ENCODE measurements around the gene PIKFYVE. TPM values are rescaled to one million over a fixed set of nuclear protein-coding genes. Genes with fewer than 3 reads are reported as not detected.
"Not testable (repeated sequence)": the region's sequence is repeated elsewhere in the genome, so short reads cannot be mapped to it uniquely, and the experiment has no call there.

The PIKFYVE gene
- total RNA-seq, 1 experiment from 2014 or later: 27.2 TPM

- Histone ChIP-seq H3K4ac (ENCODE audit: low read depth, low read length) (no peak overlapping the region), H2AK5ac (ENCODE audit: insufficient read length, low read length) (no peak overlapping the region), H2BK15ac (ENCODE audit: low read depth, low read length) (no peak overlapping the region), H3K27ac (ENCODE audit: insufficient read length, low read depth, low read length) (peak overlapping the region; percentile 84), H2BK12ac (ENCODE audit: insufficient read length, low read depth, low read length) (no peak overlapping the region), H4K91ac (ENCODE audit: insufficient read length, low read depth, low read length) (no peak overlapping the region), H2BK120ac (ENCODE audit: low read depth, low read length, poor library complexity, severe bottlenecking) (no peak overlapping the region), H3K56ac (ENCODE audit: insufficient read length, low read depth, low read length) (no peak overlapping the region), H3K4me1 (ENCODE audit: insufficient read depth, low read length) (no peaks in the 10 kb centered on the region), H3K9ac (ENCODE audit: extremely low read depth, insufficient read length, low read length) (peak overlapping the region; percentile 72), H3K79me1 (ENCODE audit: insufficient read depth, low read depth, low read length, poor library complexity, severe bottlenecking) (peaks cover 3% of the 10 kb centered on the region), H3K4me2 (ENCODE audit: insufficient read depth, insufficient read length, low read length) (peak overlapping the region; percentile 89), H2AFZ (ENCODE audit: low read length) (no peak overlapping the region), H4K8ac (replicated peaks; ENCODE audit: insufficient read length, low read depth, low read length) (no peak overlapping the region), H4K5ac (ENCODE audit: insufficient read length, low read depth, low read length) (no peak overlapping the region), H3T11ph (ENCODE audit: low read length) (no peak overlapping the region), H3K18ac (ENCODE audit: insufficient read length, low read depth, low read length) (no peak overlapping the region), H3K14ac (ENCODE audit: insufficient read depth, low read length) (no peak overlapping the region), H3K23ac (ENCODE audit: insufficient read length, low read depth, low read length) (no peak overlapping the region), H3K79me2 (ENCODE audit: insufficient read depth, low read length) (peaks cover 18% of the 10 kb centered on the region), H4K20me1 (ENCODE audit: control insufficient read depth, insufficient read depth, insufficient read length) (no peaks in the 10 kb centered on the region), H2BK20ac (ENCODE audit: low read depth, low read length, poor library complexity, severe bottlenecking) (no peak overlapping the region), H3K9me3 (ENCODE audit: control insufficient read depth, low read depth, low read length) (no peaks in the 10 kb centered on the region), H3K27me3 (ENCODE audit: insufficient read depth, low read length) (no peaks in the 10 kb centered on the region), H2BK5ac (ENCODE audit: insufficient read length, low read length) (no peak overlapping the region), H3K23me2 (ENCODE audit: insufficient read length, low read depth, low read length, poor library complexity, severe bottlenecking) (peaks cover 4% of the 10 kb centered on the region)
- Mint-ChIP-seq H3K9me3 (peaks cover 2 to 3% of the 10 kb centered on the region in 2 experiments; a peak in 1 of 5 replicates), H3K27ac (peak overlapping the region; percentile 96 to 98 (median 98); a peak in 6 of 7 replicates), H3K4me1 (peaks cover 31 to 33% of the 10 kb centered on the region in 2 experiments), H3K4me3 (peak overlapping the region; percentile 91 to 98), H3K36me3 (ENCODE audit: insufficient read depth in 1 of 3, low read depth in 3 of 3) (peaks cover 8 to 12% (median 10%) of the 10 kb centered on the region in 3 experiments), H3K27me3 (ENCODE audit: low read depth) (no peaks in the 10 kb centered on the region)
- no peak for DNase-seq
- WGBS (ENCODE audit: extremely low coverage, insufficient read length, low lambda C conversion rate): no CpG with 5 or more reads among the region's 3 CpGs
- TF ChIP-seq, protein P1, sequence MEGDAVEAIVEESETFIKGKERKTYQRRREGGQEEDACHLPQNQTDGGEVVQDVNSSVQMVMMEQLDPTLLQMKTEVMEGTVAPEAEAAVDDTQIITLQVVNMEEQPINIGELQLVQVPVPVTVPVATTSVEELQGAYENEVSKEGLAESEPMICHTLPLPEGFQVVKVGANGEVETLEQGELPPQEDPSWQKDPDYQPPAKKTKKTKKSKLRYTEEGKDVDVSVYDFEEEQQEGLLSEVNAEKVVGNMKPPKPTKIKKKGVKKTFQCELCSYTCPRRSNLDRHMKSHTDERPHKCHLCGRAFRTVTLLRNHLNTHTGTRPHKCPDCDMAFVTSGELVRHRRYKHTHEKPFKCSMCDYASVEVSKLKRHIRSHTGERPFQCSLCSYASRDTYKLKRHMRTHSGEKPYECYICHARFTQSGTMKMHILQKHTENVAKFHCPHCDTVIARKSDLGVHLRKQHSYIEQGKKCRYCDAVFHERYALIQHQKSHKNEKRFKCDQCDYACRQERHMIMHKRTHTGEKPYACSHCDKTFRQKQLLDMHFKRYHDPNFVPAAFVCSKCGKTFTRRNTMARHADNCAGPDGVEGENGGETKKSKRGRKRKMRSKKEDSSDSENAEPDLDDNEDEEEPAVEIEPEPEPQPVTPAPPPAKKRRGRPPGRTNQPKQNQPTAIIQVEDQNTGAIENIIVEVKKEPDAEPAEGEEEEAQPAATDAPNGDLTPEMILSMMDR (conservative IDR thresholded peaks at IDR 0.05): no peak
These were observed 881 bp downstream of the PIKFYVE start for GRCh38 chr2:208266936-208267335.

DNA sequence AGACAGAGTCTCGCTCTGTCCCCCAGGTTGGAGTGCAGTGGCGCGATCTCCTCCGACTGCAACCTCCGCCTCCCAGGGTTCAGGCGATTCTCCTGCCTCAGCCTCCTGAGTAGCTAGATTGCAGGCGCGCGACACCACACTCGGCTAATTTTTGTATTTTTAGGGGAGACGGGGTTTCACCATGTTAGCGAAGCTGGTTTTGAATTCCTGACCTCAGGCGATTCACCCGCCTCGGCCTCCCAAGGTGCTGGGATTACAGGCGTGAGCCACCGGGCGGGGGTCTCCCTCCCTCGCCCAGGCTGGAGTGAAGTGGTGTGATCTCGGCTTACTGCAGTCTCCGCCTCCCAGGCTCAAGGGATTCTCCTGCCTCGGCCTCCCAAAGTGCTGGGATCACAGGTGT lies 1.5 kb downstream of the PIKFYVE start:
- not testable (repeated sequence) for H3K79me1 ChIP-seq (ENCODE audit: insufficient read depth, low read depth, low read length, poor library complexity, severe bottlenecking); H3K27me3 Mint-ChIP-seq (ENCODE audit: low read depth); H4K91ac ChIP-seq (ENCODE audit: insufficient read length, low read depth, low read length); H3K23me2 ChIP-seq (ENCODE audit: insufficient read length, low read depth, low read length, poor library complexity, severe bottlenecking); H4K5ac ChIP-seq (ENCODE audit: insufficient read length, low read depth, low read length); H3K27me3 ChIP-seq (ENCODE audit: insufficient read depth, low read length); H2BK5ac ChIP-seq (ENCODE audit: insufficient read length, low read length); H3K14ac ChIP-seq (ENCODE audit: insufficient read depth, low read length); H3T11ph ChIP-seq (ENCODE audit: low read length); H2AFZ ChIP-seq (ENCODE audit: low read length); H4K20me1 ChIP-seq (ENCODE audit: control insufficient read depth, insufficient read depth, insufficient read length); H2BK120ac ChIP-seq (ENCODE audit: low read depth, low read length, poor library complexity, severe bottlenecking); H3K56ac ChIP-seq (ENCODE audit: insufficient read length, low read depth, low read length); H2BK12ac ChIP-seq (ENCODE audit: insufficient read length, low read depth, low read length); H3K23ac ChIP-seq (ENCODE audit: insufficient read length, low read depth, low read length); H4K8ac ChIP-seq (replicated peaks; ENCODE audit: insufficient read length, low read depth, low read length); H3K9ac ChIP-seq (ENCODE audit: extremely low read depth, insufficient read length, low read length); H2BK20ac ChIP-seq (ENCODE audit: low read depth, low read length, poor library complexity, severe bottlenecking); H2BK15ac ChIP-seq (ENCODE audit: low read depth, low read length); H3K9me3 ChIP-seq (ENCODE audit: control insufficient read depth, low read depth, low read length); H3K4me1 ChIP-seq (ENCODE audit: insufficient read depth, low read length); H3K9me3 Mint-ChIP-seq; H3K27ac ChIP-seq (ENCODE audit: insufficient read length, low read depth, low read length); H2AK5ac ChIP-seq (ENCODE audit: insufficient read length, low read length); H3K4ac ChIP-seq (ENCODE audit: low read depth, low read length); H3K18ac ChIP-seq (ENCODE audit: insufficient read length, low read depth, low read length)
- H3K27ac Mint-ChIP-seq: peak overlapping the region; percentile 65 to 98 (median 89); a peak in 4 of 7 replicates
- peaks cover 18% of the 10 kb centered on the region for H3K79me2 ChIP-seq (ENCODE audit: insufficient read depth, low read length)
- H3K4me3 Mint-ChIP-seq: peak overlapping the region; percentile 91 to 98
- H3K4me2 ChIP-seq (ENCODE audit: insufficient read depth, insufficient read length, low read length): peak overlapping the region; percentile 89
- peaks cover 31 to 33% of the 10 kb centered on the region in 2 experiments for H3K4me1 Mint-ChIP-seq
- WGBS (ENCODE audit: extremely low coverage, insufficient read length, low lambda C conversion rate): no CpG with 5 or more reads among the region's 22 CpGs
- peak; percentile 69 for DNase-seq
- peaks cover 10 to 15% (median 12%) of the 10 kb centered on the region in 3 experiments; a peak in 6 of 7 replicates for H3K36me3 Mint-ChIP-seq (ENCODE audit: insufficient read depth in 1 of 3, low read depth in 3 of 3)
